NCI-H446 (cell line): Measurements from ENCODE around the gene BRD9.
"Not testable (repeated sequence)": the region's sequence is repeated elsewhere in the genome, so short reads cannot be mapped to it uniquely, and the experiment has no call there.

Source experiments
- DNase-seq, 2 experiments: peaks; one replicate each; lab custom pipeline; 2025; lab: John Stamatoyannopoulos, UW

Gene BRD9

GRCh38 chr5:856531-857425 is 35.8 kb downstream of the BRD9 start:
- no peak for DNase-seq

GRCh38 chr5:855771-856530 is 36.6 kb downstream of the BRD9 start:
- DNase-seq: no peak

GRCh38 chr5:854966-855743 is 37.4 kb downstream of the BRD9 start:
- DNase-seq: no peak

GRCh38 chr5:854217-854616 is 38.4 kb downstream of the BRD9 start:
- no peak for DNase-seq

- DNase-seq: not testable (repeated sequence)
Observed at GRCh38 chr5:853416-854090, 39.0 kb downstream of the BRD9 start.

- DNase-seq: no peak
Observed at GRCh38 chr5:852431-853401, 39.9 kb downstream of the BRD9 start.

GRCh38 chr5:852018-852417 is 40.6 kb downstream of the BRD9 start:
- DNase-seq: no peak

- no peak for DNase-seq
Observed at GRCh38 chr5:851553-851952, 41.0 kb downstream of the BRD9 start.

GRCh38 chr5:851076-851475 is 41.5 kb downstream of the BRD9 start:
- no peak for DNase-seq

- no peak for DNase-seq
Observed at GRCh38 chr5:850511-851006, 42.0 kb downstream of the BRD9 start, which contains the start of gene ZDHHC11. Gene ZDHHC11 (minus strand): TSS chr5:850986. CDS start chr5:850602, 384 bp downstream.

- no peak for DNase-seq
Observed at GRCh38 chr5:849651-850301, 42.8 kb downstream of the BRD9 start.

- no peak for DNase-seq
Observed at GRCh38 chr5:848671-849111, 43.9 kb downstream of the BRD9 start.

GRCh38 chr5:847736-848135 is 44.9 kb downstream of the BRD9 start:
- not testable (repeated sequence) for DNase-seq

GRCh38 chr5:847212-847611 is 45.4 kb downstream of the BRD9 start:
- not testable (repeated sequence) for DNase-seq

GRCh38 chr5:846602-847091 is 46.0 kb downstream of the BRD9 start:
- DNase-seq: not testable (repeated sequence)

GRCh38 chr5:845676-846601 is 46.7 kb downstream of the BRD9 start:
- DNase-seq: not testable (repeated sequence)

GRCh38 chr5:845031-845675 is 47.4 kb downstream of the BRD9 start:
- not testable (repeated sequence) for DNase-seq

GRCh38 chr5:844426-844825 is 48.2 kb downstream of the BRD9 start:
- DNase-seq: not testable (repeated sequence)
